GM18498 (cell line): ENCODE measurements around the gene NCLN.
"Not testable (repeated sequence)": the region's sequence is repeated elsewhere in the genome, so short reads cannot be mapped to it uniquely, and the experiment has no call there.

ENCODE experiments used
- ATAC-seq: cut with Tn5 transposase; IDR thresholded peaks from one replicate; pipeline ENCODE4 v1.9.1; 2021; ENCODE audit warnings: mild to moderate bottlenecking, moderate library complexity; ENCODE audit not compliant: unreplicated experiment

The NCLN gene

GRCh38 chr19:3196933-3197205 lies 11.1 kb downstream of the NCLN start:
- no peak for ATAC-seq

DNA sequence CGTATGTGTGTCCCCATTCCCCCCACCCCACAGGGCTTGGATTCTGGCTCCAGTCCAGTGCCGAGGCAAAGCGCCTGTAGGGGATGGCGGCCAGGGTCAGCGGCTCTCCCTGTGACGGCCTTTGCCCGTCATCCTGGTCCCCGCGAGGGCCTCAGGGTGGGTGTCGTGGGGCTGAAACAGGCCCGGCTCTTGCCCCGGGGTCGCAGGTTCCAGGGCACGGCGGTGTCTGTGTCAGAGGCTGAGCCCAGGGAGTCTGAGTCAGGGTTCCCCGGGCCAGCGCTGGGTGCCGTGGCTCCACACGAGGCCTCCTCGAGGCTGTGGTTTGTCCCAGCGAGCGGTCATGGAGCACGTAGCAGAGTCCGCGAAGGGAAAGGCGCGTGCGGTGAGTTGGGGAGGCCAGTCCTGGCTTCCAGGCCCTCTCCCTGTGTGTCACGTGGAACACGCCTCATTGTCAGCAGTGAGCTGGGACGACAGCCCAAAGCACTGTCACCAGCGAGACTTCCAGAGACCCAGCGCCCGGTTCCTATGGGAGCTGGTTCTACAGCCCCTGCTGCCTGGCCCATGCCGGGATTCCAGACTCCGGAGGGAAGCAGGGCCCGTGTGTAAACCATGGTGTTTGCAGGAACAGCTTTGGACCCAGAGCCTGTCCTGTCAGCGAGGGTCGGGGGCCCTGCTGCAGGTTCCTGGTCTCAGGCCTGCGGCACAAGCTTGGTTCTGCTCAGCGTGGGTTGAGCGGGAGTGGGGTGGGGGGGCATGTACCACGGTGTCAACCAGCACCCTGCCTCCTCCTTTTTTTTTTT lies 13.4 kb downstream of the NCLN start:
- no peak for ATAC-seq

GRCh38 chr19:3201072-3201700 lies 15.5 kb downstream of the NCLN start:
- ATAC-seq, result no peak

DNA sequence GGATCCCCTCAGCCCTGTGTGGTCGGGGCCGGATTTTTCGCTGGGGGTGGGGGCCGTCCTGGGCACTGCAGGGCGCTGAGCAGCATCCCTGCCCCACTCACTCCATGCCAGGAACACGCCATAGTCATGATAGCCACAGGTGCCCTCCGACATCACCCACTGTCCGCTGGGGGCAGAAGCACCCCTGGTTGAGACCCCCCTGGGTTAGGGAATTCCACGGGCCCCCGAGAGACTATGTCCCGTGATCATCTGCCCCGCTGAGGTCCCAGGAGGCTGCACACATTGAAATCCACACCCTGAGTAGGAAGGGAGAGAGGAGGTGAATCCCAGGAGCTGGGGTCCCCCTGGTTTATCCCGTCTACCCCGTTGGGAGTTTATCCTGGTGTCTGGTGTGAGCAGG lies 16.2 kb downstream of the NCLN start:
- no peak for ATAC-seq

DNA sequence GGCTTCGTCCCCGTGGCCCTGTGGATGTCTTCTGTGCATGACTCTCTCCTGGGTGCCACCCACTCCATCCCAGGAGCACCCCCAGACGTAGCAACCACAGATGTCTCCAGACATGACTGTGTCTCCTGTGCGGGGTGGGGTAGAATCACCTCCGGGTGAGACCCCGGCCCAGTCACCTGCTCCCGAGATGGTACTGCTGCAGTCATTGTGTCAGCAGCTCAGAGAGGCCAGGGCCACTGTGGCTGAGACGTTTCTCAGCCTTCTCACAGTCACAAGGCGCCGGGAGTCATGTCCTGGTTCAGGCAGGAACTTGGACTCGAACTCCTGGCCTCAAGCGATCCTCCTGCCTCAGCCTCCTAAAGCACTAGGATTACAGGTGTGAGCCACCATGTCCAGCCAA lies 16.6 kb downstream of the NCLN start:
- no peak for ATAC-seq

- ATAC-seq, result not testable (repeated sequence)
These were observed 17.2 kb downstream of the NCLN start for GRCh38 chr19:3202895-3203294.

DNA sequence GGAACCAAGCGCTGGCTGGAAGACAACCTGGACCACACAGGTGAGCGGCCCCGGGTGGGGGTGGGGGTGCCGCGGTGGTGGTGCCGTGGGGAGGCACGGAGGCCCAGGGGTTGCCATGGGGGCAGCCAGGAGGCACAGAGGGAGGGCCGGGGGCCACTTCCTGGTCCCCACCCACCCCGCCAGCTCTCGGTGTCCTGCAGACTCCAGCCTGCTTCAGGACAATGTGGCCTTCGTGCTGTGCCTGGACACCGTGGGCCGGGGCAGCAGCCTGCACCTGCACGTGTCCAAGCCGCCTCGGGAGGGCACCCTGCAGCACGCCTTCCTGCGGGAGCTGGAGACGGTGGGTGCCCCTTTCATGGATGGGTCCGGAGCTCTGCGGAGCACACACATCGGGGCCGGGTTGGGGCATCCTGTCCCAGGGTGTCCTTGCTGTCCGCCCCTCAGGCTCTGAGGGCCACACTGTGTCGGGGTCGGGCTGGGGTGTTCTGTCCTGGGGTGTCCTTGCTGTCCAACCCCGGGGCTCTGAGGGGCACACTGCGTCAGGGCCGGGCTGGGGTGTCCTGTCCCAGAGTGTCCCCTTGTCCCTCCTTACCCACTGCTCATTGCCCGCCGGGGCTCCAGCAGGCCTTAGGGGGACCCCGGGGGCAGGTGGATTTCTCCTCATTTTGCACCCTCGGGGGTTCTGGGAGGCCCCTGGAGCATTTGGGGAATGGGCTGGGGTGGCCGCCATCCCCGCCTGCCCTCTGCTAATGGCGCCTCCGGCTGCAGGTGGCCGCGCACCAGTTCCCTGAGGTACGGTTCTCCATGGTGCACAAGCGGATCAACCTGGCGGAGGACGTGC lies 18.3 kb downstream of the NCLN start:
- ATAC-seq, result no peak

- no peak for ATAC-seq
These were observed 19.0 kb downstream of the NCLN start for GRCh38 chr19:3204646-3205275.

- ATAC-seq, result no peak
These were observed 20.7 kb downstream of the NCLN start for GRCh38 chr19:3206216-3206953.

DNA sequence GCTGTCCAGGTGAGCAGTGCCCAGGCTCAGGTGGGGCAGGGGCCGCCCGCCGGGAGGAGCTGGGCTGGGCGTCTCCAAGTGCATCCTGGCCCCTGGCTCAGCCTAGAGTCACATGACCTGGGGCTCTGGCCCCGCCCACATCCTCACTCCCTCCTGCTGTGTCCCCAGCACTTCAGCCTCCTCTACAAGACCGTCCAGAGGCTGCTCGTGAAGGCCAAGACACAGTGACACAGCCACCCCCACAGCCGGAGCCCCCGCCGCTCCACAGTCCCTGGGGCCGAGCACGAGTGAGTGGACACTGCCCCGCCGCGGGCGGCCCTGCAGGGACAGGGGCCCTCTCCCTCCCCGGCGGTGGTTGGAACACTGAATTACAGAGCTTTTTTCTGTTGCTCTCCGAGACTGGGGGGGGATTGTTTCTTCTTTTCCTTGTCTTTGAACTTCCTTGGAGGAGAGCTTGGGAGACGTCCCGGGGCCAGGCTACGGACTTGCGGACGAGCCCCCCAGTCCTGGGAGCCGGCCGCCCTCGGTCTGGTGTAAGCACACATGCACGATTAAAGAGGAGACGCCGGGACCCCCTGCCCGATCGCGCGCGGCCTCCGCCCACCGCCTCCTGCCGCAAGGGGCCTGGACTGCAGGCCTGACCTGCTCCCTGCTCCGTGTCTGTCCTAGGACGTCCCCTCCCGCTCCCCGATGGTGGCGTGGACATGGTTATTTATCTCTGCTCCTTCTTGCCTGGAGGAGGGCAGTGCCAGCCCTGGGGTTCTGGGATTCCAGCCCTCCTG lies 21.9 kb downstream of the NCLN start:
- no peak for ATAC-seq

GRCh38 chr19:3208317-3209207 lies 22.8 kb downstream of the NCLN start:
- ATAC-seq, result no peak

DNA sequence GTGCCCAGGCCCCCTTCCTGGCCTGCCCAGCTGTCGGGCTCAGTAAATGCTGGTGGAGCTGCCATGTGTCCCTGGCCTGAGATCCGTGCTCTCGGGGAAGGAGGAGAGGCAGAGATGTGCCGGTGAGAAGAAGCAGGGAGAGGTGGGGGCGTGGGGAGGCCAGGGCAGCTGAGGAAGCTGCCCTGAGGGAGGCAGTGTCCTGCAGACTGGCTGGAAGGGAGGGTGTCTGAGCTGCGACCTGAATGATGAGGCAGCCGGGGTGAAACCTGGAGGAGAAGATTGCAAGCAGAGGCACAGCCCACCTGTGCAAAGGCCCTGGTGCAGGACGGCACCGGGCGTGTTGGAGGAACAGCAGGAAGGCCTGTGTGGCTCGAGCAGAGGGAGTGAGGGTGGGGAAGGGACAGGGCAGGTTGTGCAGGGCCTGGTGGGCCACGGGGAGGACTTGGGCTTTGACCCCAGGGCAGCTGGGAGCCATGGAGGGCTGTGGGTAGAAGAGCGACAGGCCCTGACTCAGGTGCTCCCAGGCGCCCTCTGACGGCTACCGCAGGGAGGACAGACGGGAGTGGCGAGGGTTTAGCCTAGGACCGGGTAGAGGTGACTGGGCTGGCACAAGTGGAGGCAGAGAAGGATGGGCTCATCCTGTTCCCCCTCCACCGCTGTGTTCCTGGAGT lies 24.8 kb downstream of the NCLN start:
- peak; percentile 58 for ATAC-seq

DNA sequence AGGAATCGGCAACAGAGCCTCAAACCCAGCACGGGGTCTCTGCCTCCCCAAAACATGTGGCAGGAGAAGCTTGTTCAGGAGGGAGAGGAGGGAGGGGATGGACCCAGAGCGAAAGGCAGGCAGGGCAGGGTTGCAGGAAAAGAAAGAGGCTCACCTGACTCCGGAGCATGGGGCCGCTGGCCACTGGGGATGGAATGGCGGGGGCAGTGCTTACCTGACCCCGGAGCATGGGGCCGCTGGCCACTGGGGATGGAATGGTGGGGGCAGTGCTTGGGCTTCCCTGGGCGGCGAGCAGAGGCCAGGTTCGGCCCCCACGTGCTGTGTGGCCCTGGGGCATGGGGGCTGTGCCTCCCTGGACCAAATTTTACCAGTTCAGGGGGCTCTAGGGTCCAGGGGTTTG lies 25.5 kb downstream of the NCLN start:
- ATAC-seq, result no peak

GRCh38 chr19:3213159-3213558 lies 27.4 kb downstream of the NCLN start:
- no peak for ATAC-seq

GRCh38 chr19:3216874-3217273 lies 31.1 kb downstream of the NCLN start:
- ATAC-seq, result no peak

DNA sequence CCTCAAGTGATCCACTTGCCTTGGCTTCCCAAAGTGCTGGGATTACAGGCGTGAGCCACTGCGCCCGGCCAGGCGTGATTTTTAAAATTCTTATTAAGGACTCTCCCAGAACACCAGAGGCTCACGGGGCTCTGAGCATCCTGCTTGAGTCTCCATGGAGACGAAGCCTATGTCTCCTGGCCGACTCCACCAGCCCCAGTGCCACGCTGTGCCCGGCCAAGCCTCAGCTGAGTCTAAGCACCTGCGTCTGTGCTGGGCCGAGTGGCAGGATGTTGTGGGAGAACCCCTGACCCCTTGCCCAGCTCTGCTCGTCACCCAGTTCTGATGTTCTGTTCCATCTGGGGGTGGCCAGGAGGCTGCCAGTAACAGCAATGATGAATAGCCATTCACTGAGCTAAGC lies 34.8 kb downstream of the NCLN start:
- ATAC-seq, result no peak

DNA sequence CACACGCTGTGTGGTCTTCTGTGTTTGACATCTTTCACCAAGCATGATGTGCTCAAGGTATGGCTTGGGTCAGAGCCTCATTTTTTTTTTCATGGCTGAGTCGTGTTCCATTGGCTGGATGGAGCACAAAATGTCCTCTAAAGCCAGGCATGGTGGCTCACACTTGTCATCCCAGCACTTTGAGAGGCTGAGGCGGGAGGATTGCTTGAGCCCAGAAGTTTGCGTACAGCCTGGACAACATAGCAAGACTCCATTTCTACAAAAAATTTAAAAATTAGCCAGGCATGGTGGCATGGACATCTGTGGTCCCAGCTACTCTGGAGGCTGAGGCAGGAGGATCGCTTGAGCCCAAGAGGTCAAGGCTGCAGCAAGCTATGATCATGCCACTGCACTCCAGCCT lies 35.8 kb downstream of the NCLN start:
- not testable (repeated sequence) for ATAC-seq

DNA sequence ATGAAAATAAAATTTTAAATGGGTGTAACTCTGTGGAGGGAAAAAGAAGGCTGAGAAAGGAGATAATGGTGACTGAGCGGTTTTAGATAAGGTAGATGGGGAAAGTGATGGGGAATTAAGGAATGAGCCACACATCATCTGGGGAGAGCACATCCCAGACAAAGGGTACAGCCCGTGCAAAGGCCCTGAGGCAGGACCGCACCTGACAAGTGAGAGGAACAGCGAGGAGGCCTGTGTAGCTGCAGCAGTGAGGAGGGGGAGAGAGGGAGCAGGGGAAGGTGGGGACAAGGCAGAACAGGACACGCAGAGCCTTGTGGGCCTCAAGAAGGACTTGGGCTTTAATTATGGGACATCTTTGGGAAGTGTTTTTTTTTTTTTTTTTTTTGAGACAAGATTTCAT lies 37.0 kb downstream of the NCLN start:
- ATAC-seq, result no peak
